Liver (tissue), 9 donors: Measurements from ENCODE around the gene INSR. TPM values are rescaled to one million over a fixed set of nuclear protein-coding genes. Genes with fewer than 3 reads are reported as not detected.

Experiments used
- DNase-seq: peaks from one replicate; pipeline ENCODE4 v3.0.0-alpha.2; 2017; ENCODE audit warnings: low spot score
- H3K27ac ChIP-seq, 2 donors: one replicate each; pipeline ENCODE4 v1.7.0; 2013; ENCODE audit warnings: inconsistent platforms in 2 of 2, low read length in 2 of 2, control low read depth in 1 of 2, low read depth in 1 of 2, mild to moderate bottlenecking in 1 of 2
- H3K27me3 ChIP-seq, 4 donors: one replicate each; pipeline versions ENCODE4 v1.6.1 to v1.7.0; 2013; ENCODE audit warnings: low read length in 3 of 4, inconsistent platforms in 1 of 4, mild to moderate bottlenecking in 1 of 4, moderate library complexity in 1 of 4; ENCODE audit not compliant: control insufficient read depth in 4 of 4, insufficient read depth in 4 of 4
- H3K36me3 ChIP-seq, 4 donors: one replicate each; pipeline versions ENCODE4 v1.6.1 to v1.7.0; 2013; ENCODE audit warnings: low read length in 3 of 4, mild to moderate bottlenecking in 3 of 4, low read depth in 1 of 4, moderate library complexity in 1 of 4; ENCODE audit not compliant: control insufficient read depth in 4 of 4, insufficient read depth in 3 of 4
- H3K4me1 ChIP-seq, 4 donors: one replicate each; pipeline versions ENCODE4 v1.6.1 to v1.7.0; 2013; ENCODE audit warnings: low read length in 3 of 4, mild to moderate bottlenecking in 3 of 4, moderate library complexity in 1 of 4; ENCODE audit not compliant: control insufficient read depth in 4 of 4, insufficient read depth in 4 of 4
- H3K4me3 ChIP-seq, 3 donors: one replicate each; pipeline versions ENCODE4 v1.6.1 to v1.7.0; 2013; ENCODE audit warnings: low read length in 3 of 3, control low read depth in 1 of 3, low read depth in 1 of 3, mild to moderate bottlenecking in 1 of 3
- H3K9ac ChIP-seq, 2 donors: one replicate each; pipeline ENCODE4 v1.7.0; 2013; ENCODE audit warnings: low read length in 2 of 2, mild to moderate bottlenecking in 2 of 2, moderate library complexity in 2 of 2, control low read depth in 1 of 2, low read depth in 1 of 2
- H3K9me3 ChIP-seq, 4 donors: one replicate each; pipeline versions ENCODE4 v1.6.1 to v1.7.0; 2013; ENCODE audit warnings: low read length in 3 of 4; ENCODE audit not compliant: control insufficient read depth in 4 of 4
- NR2F2 ChIP-seq: IDR thresholded peaks from 2 replicates; pipeline ENCODE4 v1.6.1; 2016; ENCODE audit warnings: antibody characterized with exemption
- YY1 ChIP-seq: IDR thresholded peaks from 2 replicates; pipeline ENCODE4 v1.6.1; 2016; ENCODE audit warnings: antibody characterized with exemption, mild to moderate bottlenecking
- ZBTB33 ChIP-seq: IDR thresholded peaks from 2 replicates; pipeline ENCODE4 v1.6.1; 2016; ENCODE audit warnings: antibody characterized with exemption
- WGBS: extraction: QIAGEN DNeasy Blood & Tissue Kit; methylation state at CpG from one replicate; pipeline ENCODE4 v1.1.7; 2013; 5-methylcytosine and 5-hydroxymethylcytosine counted together
- polyA plus RNA-seq, 2 donors: library from polyadenylated mRNA; stranded (reverse) in 1 of 2; unstranded in 1 of 2; fragments of 200-250 nt in 1 of 2; fragments of >200 nt in 1 of 2; fragmentation: Nextera tagmentation in 1 of 2; extraction: Ambion mirVana in 1 of 2; gene quantifications; one replicate each; pipeline versions ENCODE4 v1.2.1 to v1.2.3, GENCODE V29; 2013 to 2015
- total RNA-seq, 2 donors: library from RNA; depleted of rRNA; stranded (reverse); fragments of >200 nt; gene quantifications; one replicate each; pipeline ENCODE4 v1.2.3, GENCODE V29; 2014
- TF ChIP-seq, protein P1 (sequence below): fragments of 150-350 bp; IDR thresholded peaks from 2 replicates; pipeline ENCODE4 v1.5.1; 2017; ENCODE audit warnings: improper control_type of control experiment, low read depth, low read length; ENCODE audit not compliant: missing input control
- donor health status: healthy.
- donor health status: healthy.
- donor health status: healthy.
- donor health status: healthy.
- donor health status: healthy.

The INSR gene
- total and polyA plus RNA-seq, 4 donors = 16.5 to 97.5 (median 50.8) TPM

DNA sequence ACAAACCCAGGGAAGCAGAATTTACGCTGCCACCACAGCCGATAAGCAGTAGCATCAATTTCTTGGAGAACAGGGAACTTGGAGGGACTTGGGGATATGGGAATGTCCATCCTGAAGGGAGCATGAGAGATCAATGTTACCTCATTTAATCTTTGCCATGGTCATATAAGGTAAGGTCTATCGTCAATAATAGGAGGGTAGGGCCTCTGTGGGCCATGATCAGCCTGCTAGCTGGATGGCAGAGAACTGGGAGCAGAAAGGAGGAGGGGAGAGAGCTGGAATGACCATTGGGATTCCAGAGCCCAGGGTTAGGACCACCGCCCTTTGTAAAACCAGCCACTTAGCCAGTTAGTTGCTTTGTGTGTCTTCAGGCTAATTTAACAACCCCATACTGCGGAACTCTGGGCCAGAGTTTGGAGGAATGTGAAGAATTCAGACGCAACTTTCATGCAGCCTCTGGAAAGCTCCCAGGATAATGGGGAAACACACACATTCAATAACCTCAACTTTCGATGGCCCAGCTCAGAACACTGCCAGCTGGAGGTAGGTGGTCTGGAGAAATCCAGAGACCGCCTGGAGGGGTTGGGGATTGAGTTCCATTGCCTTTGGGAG, 184.4 kb downstream of the INSR start:
- no peak for DNase-seq
- TF ChIP-seq NR2F2 = peak; percentile 12
- no peak for TF ChIP-seq YY1
- H3K4me3 ChIP-seq = no peak overlapping the region
- WGBS = 68% methylated on average over 8 of the region's 8 CpGs
- H3K27me3 ChIP-seq = no peaks in the 10 kb centered on the region
- no peak overlapping the region for H3K27ac ChIP-seq
- no peaks in the 10 kb centered on the region for H3K4me1 ChIP-seq
- no peaks in the 10 kb centered on the region for H3K9me3 ChIP-seq
- peaks cover 0 to 3% (median 0%) of the 10 kb centered on the region in 4 donors for H3K36me3 ChIP-seq
- H3K9ac ChIP-seq = no peak overlapping the region

DNA sequence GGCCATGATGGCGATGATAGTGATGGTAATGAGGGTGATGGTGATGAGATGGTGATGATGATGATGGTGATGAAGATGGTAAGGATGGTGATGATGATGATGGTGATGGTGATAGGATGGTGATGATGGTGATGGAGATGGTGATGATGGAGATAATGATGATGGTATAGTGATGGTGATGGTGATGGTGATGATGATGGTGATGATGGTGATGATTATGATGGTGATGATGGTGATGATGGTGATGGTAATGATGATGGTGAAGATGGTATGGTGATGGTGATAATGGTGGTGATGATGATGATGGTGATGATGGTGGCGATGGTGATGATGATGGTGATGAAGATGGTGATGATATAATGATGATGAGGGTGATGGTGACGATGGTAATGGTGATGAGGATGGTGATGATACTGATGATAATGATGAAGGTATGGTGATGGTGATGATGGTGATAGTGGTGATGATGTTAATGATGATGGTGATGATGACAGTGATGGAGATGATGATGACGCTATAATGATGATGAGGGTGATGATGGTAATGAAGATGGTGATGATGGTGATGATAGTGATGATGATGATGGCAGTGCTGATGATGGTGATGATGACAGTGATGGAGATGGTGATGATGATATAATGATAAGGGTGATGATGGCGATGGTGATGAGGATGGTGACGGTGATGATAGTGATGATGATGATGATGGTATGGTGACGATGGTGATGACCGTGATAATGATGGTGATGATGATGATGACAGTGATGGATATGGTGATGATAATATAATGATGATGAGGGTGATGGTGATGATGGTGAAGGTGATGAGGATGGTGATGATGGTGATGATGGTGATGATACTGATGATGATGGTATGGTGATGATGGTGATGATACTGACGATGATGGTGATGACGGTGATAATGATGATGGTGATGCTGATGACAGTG, 187.2 kb downstream of the INSR start:
- H3K36me3 ChIP-seq = no peaks in the 10 kb centered on the region
- TF ChIP-seq ZBTB33 = no peak
- no peak overlapping the region for H3K4me3 ChIP-seq
- H3K9ac ChIP-seq = no peak overlapping the region
- H3K27me3 ChIP-seq = no peaks in the 10 kb centered on the region
- DNase-seq = no peak
- no peak overlapping the region for H3K27ac ChIP-seq
- H3K4me1 ChIP-seq = no peaks in the 10 kb centered on the region
- H3K9me3 ChIP-seq = no peaks in the 10 kb centered on the region
- WGBS = 92% methylated on average over 10 of the region's 10 CpGs

DNA sequence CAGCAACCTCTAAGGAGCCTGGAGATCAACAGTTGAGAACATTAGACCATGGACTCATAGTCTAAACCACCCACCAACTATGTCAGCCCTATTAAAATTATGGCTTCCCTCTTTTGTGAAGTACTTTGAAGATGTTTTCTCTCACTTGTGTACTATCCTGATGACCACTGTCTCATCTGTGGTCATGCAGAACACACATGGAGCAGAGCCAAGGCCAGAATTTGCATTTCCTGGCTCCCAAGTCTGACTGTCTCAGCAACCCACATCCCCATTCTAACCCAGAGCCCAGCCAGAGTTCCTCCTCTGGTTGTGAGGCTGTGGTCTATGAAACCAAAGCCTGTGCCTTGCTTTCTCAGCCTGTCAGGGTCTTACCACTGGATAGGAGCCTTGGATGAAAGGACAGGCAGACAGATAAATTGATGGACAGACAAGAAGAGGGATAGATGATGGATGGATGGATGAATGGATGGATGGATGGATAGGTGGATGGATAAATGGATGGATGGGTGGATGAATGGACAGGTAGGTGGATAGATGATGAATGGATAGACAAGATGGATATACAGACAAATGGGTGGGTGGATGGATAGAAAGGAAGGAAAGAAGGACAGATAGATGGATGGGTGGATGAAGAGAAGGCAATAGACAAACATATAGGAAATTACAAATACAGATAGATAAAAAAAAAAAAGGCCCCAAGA, 189.3 kb downstream of the INSR start:
- Histone ChIP-seq H3K4me3 (no peak overlapping the region), H3K9me3 (no peaks in the 10 kb centered on the region), H3K9ac (no peak overlapping the region), H3K36me3 (no peaks in the 10 kb centered on the region), H3K4me1 (no peaks in the 10 kb centered on the region), H3K27me3 (no peaks in the 10 kb centered on the region), H3K27ac (no peak overlapping the region)
- no peak for DNase-seq
- TF ChIP-seq, protein P1, sequence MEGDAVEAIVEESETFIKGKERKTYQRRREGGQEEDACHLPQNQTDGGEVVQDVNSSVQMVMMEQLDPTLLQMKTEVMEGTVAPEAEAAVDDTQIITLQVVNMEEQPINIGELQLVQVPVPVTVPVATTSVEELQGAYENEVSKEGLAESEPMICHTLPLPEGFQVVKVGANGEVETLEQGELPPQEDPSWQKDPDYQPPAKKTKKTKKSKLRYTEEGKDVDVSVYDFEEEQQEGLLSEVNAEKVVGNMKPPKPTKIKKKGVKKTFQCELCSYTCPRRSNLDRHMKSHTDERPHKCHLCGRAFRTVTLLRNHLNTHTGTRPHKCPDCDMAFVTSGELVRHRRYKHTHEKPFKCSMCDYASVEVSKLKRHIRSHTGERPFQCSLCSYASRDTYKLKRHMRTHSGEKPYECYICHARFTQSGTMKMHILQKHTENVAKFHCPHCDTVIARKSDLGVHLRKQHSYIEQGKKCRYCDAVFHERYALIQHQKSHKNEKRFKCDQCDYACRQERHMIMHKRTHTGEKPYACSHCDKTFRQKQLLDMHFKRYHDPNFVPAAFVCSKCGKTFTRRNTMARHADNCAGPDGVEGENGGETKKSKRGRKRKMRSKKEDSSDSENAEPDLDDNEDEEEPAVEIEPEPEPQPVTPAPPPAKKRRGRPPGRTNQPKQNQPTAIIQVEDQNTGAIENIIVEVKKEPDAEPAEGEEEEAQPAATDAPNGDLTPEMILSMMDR = no peak
